Endothelial cell of coronary artery (primary cell): ENCODE results near the gene DTNA. TPM values are rescaled to one million over a fixed set of nuclear protein-coding genes. Genes with fewer than 3 reads are reported as not detected.

Experiments
- total RNA-seq: library from RNA; depleted of rRNA; stranded (reverse); fragments of >200 nt; gene quantifications from 2 replicates; pipeline ENCODE4 v1.2.3, GENCODE V29; 2014

DTNA gene
- 1.5 and 2.1 TPM in 2 replicates for total RNA-seq

GRCh38 chr18:34709750-34710441 is at the start of gene DTNA:
Gene DTNA (plus strand): TSS chr18:34710298. CDS start chr18:34755977, 45,679 bp downstream.

